Measurements from ENCODE around the gene P2RX6. TPM values are rescaled to one million over a fixed set of nuclear protein-coding genes. Genes with fewer than 3 reads are reported as not detected.
"Not testable (repeated sequence)": the region's sequence is repeated elsewhere in the genome, so short reads cannot be mapped to it uniquely, and the experiment has no call there.

Gene P2RX6
- total and polyA plus RNA-seq, 2 of the 4 experiments (the other 2 are of a cell fraction) = 0.90 to 1.6 TPM

DNA sequence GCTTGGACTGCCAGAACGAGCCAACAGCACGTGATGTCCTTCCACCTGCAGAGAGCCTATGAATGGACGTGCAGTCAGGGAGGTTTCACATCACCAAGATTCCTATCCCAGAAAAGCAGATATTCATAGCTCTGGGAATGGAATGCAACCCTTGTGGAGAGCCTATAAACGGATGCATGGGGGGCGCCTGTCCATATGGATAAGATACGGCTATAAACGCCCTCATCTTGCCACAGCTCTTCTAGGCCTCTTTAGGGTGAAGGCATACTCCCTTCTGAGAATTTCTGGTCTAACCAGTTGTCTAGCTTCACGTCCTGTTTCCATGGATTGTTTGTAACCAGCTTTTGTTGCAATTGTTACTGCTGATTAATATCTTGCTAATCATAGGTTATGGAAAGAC lies 56.8 kb downstream of the P2RX6 start:
- intact Hi-C loops (cut with micrococcal nuclease) = not testable (repeated sequence)

More for the DNA sequence above, 56.8 kb downstream of the P2RX6 start:
- H3K4ac ChIP-seq (ENCODE audit: low read depth, low read length); H4K20me1 ChIP-seq (ENCODE audit: insufficient read depth, low read length); H4K91ac ChIP-seq (ENCODE audit: insufficient read depth, low read depth, low read length); H4K5ac ChIP-seq (ENCODE audit: low read depth, low read length); H3K4me3 ChIP-seq (ENCODE audit: insufficient read depth, low read depth, low read length); H4K8ac ChIP-seq (ENCODE audit: low read depth in 2 of 2, low read length in 2 of 2); H3K18ac ChIP-seq (ENCODE audit: low read depth, low read length); H2BK15ac ChIP-seq (ENCODE audit: low read depth, low read length); H3K36me3 ChIP-seq (ENCODE audit: control insufficient read depth, insufficient read depth, low read length); CTCF ChIA-PET; H3K79me1 ChIP-seq (ENCODE audit: low read depth in 1 of 2, low read length in 2 of 2); H2AFZ ChIP-seq (replicated peaks; ENCODE audit: low read length, poor library complexity); H3K27ac ChIP-seq (ENCODE audit: insufficient read depth, low read length); H2AK5ac ChIP-seq (ENCODE audit: low read depth, low read length); DNase-seq; H2BK5ac ChIP-seq (ENCODE audit: low read depth, low read length, poor library complexity, severe bottlenecking); H3K23ac ChIP-seq (ENCODE audit: low read depth, low read length); BruUV-seq (replicated peaks); dilution Hi-C loops (cut with HindIII; ENCODE audit: low sequenced_read_pairs, unreplicated experiment); H2AK9ac ChIP-seq (replicated peaks; ENCODE audit: low read depth, low read length, poor library complexity); H3K4me1 ChIP-seq (ENCODE audit: control insufficient read depth, insufficient read depth, low read length); POLR2A ChIA-PET (ENCODE audit: unreplicated experiment); in situ Hi-C loops (cut with MboI; ENCODE audit: low sequenced_read_pairs); H3K14ac ChIP-seq (replicated peaks; ENCODE audit: low read depth, low read length); ATAC-seq (ENCODE audit: low read depth); H2BK20ac ChIP-seq (ENCODE audit: low read depth, low read length); H3K56ac ChIP-seq (ENCODE audit: extremely low read depth, insufficient read depth, low read length); H2BK120ac ChIP-seq (ENCODE audit: low read depth, low read length); H3K9me1 ChIP-seq (ENCODE audit: insufficient read depth, low read length); H3K4me2 ChIP-seq (ENCODE audit: low read depth, low read length); H3K9ac ChIP-seq (ENCODE audit: low read depth, low read length): not testable (repeated sequence)
- Histone ChIP-seq H3K9me3 (ENCODE audit: control insufficient read depth, insufficient read depth, low read length) (peaks cover 10% of the 10 kb centered on the region; the same call in 1 of the 2 replicates), H3K27me3 (ENCODE audit: control insufficient read depth, insufficient read depth, low read length) (peaks cover 17% of the 10 kb centered on the region; the same call in 1 of the 2 replicates)
- WGBS, 2 experiments (ENCODE audit: extremely low coverage in 2 of 2, insufficient read length in 1 of 2) = 80% methylated on average over 2 of the region's 8 CpGs; no CpG with 5 or more reads in 1 of the 2 experiments
